Activated CD4-positive, alpha-beta T cell treated with anti-CD3 and anti-CD28 coated beads for 24 hours (primary cell): ENCODE results near the gene DMRTB1.

Experiments
- DNase-seq, 2 donors: peaks; one replicate each; pipeline ENCODE4 v3.0.0-alpha.2; 2020; ENCODE audit warnings: low read depth in 2 of 2

DMRTB1 gene

DNA sequence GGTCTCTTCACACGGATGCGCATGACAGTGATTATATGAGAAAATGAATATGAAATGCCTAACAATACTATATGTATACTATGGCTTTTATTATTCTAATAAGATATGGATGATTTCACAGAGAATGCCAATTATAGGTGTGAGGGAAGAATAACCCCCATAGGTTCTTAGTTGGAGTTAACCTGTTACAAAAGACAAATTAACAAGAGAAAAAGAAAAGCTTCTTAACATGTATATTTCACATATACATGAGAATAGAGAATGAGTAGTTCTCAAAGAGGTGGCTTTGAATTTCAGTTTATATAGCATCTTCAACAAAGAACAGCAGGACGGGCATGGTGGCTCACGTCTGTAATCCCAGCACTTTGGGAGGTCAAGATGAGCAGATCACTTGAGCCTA is 24.0 kb upstream of the DMRTB1 start:
- no peak for DNase-seq

DNA sequence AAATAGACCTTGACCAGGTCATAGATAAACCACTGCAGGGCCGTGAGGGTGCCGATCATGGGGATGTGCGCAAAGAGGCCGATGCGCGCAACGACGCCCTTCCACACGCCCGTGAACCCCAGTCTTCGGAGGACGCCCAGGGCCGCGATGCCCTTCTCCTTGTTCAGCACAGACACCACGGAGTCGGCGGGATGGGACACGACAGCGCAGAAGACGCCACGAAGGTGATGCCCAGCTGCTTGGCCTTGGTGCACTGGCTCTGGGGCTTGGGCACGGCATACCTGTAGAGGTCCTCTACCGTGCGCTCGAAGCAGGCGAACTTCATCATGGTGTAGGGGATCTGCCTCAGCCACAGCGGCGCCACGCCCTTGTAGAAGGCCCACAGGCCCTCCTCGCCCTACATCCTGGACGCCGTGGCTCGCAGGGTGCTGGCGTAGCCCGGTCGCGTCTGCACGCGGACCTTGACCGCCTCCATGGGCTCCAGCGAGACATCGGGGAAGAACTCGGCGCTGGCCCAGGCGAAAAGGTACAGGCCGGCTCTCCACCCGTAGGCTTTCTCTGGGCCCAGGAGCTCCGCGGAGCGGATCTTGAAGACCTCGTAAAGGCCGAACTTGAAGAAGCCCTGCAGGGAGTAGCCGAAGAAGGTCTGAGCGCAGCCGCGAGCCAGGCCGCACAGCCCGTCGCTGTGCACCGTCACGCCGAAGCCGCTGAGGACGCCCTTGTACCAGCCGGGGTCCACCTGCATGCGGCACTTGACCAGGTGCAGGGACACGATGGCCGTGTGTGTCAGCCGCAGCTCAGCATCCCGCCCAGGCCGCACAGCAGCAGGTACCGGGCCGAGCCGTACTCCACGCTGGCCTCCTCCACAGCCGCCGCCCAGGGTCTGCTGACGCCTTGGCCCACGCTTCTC is 20.5 kb upstream of the DMRTB1 start:
- DNase-seq: no peak

DNA sequence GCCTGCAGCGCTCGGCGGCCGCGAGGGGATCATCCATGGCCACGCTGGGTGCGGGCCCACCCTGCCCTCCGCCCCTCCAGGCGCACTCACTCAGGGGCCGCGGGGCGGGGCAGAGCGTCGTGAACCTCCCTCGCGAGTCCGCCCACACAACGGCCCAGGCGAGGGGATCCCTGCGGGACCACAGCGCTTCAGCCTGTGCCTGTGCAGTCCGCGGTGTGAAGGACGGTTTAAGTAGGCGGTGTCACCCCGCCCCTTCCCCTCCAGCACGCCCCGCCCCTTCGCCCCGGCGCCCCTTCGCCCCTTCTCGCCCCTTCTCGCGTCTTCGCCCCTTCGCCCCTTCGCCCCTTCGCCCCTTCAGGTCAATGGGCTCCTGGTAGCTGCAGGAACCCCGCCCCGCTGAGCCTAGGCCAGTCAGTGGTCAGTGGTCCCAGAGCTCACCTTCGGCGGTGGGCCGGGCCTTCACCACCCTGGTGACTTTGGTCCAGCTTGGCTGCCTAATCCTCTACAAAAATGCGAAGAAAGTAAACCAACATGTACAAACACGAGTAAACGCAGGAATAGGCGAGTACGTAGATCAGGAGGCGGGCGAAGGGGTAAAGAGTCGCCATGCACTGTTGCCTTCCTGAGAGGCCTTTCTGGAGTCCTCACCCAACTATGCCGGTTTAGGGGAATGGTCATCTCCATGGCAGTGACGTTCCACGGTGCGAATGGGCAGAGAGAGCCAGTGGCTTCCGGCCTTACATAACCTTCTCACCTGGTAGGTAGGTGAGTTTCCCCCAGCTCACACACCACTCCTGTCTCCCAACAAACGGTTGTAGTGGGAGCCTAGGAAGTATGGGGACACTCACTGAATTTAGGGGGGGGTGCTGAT is 19.6 kb upstream of the DMRTB1 start:
- no peak for DNase-seq

DNA sequence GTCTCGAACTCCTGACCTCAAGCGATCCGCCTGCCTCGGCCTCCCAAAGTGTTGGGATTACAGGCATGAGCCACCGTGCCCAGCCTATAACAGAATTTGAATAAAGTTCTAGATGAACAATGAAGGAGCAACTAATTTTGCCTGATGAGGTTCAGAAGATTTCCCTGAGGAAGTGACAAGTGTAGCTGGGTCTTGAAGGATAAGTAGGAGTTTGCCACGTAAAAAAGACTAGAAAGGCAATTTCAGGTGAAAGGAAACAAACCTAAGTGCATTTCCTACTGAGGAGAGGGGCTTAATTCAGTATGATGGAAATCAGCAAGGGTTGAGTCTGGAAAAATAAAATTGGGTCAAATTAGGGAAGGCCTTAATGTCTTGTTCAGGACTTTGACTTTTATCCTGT is 18.6 kb upstream of the DMRTB1 start:
- no peak for DNase-seq

DNA sequence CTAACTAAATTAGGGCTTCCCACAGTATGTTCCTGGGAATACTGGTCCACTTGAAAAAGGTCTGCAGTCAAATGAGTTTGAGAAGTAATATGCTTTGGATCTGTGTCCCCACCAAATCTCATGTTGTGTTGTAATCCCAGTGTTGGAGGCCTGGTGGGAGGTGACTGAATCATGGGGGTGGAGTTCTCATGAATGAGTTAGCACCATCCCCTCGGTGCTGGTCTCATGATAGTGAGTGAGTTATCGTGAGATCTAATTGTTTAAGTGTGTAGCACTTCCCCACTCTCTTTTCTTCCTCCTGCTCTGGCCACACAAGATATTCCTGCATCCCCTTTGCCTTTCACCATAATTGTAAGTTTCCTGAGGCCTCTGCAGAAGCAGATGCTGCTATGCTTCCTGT is 16.9 kb upstream of the DMRTB1 start:
- no peak for DNase-seq

DNA sequence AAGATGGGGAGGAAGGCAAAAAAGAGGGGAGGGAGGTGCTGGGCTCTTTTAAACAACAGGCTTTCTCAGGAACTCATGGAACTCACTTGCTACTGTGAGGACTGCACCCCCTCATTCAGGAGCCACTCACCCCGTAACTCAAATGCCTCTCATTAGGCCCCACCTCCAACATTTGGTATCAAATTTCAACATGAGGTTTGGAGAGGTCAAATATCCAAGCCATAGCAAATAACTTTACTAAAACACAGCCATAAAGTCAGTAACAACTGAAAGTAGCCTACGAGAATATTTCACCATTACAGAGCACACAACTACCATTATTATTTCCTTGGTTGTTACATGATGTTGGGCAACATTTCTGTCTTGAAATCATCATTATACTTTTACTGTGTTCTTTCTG is 13.1 kb upstream of the DMRTB1 start:
- DNase-seq: no peak

DNA sequence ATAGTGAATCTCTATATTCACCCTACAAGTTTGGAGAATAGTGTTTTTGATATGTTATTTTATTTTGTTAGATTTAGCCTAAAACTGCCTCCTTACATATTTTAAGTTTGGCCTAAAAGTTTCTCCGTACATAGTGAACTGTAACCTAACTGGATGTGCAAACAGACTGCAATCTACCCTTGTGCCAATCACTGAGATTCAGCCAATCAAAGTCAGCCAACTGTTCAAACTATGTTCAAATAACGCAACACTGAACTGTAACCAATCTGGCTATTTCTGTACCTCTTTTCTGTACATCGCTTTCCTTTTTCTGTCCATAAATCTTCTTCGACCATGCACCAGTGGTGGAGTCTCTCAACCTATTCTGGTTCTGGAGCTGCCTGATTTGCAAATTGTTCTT is 11.8 kb upstream of the DMRTB1 start:
- no peak for DNase-seq

DNA sequence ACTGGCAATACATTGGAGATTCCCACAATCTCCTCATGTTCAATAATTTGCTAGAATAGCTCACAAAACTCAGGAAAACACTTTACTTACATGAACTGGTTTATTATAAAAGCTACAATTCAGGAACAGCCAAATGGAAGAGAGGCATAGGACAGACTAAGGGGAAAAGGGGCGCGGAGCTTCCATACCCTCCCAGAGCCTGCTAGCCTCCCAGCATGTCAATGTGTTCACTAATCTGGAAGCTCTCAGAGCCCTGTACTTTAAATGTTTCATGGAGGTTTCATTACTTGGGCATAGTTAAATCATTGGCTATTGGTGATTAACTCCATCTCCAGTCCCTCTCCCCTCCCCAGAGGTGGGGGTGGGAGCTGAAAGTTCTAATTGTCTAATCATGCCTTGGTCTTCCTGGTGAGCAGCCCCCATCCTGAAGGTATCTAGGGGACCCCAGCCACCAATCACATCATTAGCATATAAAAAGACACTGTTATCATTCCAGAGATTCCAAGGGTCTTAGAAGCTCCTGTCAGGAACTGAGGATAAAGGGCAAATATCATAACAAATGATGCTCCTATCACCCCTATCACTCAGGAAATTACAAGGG is 10.9 kb upstream of the DMRTB1 start:
- no peak for DNase-seq

DNA sequence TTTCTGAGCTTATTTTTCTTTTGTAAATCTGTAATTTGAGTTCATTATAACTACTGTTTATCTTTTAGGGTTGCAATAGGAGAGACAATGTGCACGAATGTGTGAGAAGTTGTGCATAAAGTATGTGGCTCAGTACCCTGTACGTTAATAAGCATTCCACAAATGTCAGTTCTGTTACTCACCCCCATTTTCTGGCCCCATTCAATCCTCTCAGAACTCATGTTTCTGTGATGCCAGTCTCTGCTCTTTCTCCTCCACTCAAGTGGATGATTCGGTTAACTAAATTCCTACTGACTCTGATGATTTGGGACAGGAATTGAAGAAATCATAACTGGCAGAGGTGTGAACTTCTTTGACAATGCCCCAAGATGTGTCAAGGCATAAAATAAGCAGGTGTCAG is 10.2 kb upstream of the DMRTB1 start:
- DNase-seq: no peak

DNA sequence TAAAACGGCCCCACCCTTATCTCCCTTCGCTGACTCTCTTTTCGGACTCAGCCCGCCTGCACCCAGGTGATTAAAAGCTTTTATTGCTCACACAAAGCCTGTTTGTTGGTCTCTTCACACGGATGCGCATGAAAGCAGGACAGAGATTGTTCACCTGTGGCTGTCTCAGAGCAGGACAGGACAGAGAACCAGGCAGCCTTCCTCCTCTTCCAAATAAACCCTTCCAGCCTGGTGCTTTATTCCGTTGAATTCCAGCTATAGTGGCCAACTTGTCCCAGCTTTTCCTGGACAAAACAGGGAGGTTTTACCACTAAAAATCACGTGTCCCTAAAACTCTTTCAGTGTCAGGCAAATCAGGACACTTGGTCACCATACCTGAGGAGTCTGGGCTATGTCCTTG is 9.5 kb upstream of the DMRTB1 start:
- no peak for DNase-seq

DNA sequence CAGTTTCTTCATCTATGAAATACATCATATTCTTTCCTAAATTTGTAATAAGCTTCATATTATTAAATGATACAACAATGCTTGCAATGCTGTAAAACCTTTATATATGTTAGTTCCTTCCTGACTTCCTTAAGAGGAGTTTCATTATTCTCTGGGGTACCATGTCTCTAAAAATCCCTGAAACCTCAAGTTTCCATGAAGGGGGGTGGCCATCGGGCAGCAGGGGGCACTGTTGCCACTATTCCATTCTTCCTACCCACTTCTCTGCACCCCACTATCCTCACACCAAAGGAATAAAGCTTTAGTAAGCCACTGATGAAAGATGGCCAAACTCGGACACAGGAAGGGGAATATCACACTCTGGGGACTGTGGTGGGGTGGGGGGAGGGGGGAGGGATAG is 9.0 kb upstream of the DMRTB1 start:
- no peak for DNase-seq

DNA sequence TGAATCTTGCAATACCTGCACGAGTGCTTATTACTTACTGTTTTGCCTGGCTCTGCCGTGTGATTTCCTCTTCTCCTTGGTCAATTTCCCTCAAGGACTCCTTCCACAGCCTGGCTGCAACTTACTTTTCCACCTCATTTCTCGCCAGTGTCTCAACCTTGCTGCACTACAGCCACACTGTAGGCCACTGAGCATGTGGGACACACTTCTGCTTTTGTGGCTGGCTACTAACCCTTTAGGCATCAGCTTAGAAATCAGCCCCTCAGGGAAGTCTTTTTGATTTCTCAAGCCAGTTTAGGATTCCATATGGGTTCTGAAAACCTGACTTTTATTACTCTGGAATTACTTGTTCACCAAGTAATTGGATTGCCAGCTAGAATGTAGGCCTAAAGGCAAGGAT is 5.2 kb upstream of the DMRTB1 start:
- no peak for DNase-seq

DNA sequence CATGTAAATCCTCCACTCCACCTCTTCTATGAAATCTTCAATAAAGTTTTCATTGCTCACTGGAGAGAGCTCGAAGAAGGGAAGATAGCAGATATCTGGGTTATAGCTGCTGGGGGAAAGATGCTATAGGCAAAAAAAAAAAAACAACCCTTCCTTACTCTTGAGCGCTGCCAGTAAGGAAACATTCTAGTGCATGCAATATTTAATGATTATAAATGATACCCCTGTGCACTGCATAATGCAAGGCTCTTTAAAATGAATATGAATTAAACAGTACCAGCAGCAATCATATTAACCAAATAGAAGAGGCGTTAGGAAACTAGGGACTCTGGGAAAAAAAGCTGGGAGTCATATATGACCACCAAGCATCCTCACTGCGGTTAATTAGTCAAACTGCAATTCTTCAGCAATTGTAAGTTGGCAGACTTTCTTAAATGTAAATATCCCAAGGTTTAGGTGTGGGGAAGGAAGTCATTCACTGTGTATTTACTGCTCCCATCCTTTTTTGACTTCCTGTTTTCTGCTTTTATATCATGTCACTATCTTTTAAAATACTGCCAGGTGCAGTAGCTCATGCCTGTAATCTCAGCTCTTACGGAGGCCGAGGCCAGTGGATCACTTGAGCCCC is 3.7 kb upstream of the DMRTB1 start:
- DNase-seq: no peak

DNA sequence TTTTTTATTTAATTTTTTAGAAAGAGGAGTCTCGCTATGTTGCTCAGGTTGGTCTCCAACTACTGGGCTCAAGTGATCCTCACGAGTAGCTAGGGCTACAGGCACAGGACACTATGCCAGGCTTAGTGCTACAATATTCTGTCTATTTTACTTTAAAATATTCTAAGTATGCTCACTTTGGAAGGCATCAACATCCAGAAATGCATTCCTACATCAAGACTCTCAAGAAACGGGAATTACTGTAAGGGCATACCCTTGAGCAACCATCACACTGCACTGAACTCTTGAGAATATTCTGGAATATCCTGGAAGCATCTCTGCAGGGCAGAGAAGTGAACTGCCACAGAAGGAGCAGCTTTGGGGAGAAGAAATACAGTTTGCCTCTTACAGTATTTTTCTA is 565 bp upstream of the DMRTB1 start:
- no peak for DNase-seq

DNA sequence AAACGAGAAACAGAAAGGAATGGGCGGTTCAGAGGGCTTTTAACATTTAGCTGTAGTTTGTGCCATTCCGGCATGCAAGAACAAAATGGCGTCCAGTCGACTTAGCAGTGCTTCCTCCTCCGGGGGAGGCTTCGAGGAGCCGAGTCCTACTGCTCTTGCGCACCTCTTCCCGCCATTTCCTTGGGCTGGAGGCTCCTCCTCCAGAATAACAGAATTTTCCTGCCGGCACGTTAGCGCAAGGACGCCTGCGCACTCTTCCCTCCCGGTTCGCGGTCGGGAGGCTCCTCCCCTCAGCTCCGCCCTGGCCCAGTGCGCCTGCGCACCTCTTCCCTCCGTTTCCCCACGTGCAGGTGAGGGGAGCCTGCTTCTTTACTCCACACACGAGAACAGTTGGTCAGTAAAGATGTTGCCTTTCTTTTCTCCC is 1.0 kb downstream of the DMRTB1 start:
- no peak for DNase-seq

DNA sequence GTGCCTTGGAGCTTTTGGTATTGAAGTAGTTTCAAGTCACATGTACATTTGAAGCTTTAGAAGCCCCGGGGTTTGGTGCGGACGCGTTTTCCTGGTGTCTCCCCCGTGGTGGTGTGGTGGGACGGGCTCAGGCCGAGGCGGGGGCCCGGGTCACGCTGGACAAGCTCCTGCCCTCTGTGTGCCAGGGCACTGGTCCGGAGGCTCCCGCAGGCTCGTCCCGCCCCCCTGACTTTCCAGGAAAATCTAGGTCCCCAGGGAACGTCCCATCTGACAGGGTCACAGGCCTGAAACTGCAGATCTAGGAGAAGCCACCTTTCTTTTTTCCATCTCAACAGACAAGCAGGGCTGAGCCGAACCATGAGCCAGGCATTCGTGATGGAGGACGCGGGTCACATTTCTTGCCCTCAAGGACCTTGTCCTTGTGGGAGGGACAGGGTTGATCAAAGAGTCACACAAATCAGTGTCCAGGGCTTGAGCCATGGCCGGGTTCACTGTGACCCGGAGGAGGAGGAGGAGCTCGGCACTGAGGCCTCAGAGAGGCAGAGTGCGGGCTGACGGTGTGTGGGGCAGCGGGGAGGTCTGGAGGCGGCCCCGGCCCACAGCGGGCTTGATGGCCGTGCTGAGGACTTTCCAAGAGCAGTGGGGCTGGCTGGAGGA is 1.6 kb downstream of the DMRTB1 start:
- DNase-seq: no peak

DNA sequence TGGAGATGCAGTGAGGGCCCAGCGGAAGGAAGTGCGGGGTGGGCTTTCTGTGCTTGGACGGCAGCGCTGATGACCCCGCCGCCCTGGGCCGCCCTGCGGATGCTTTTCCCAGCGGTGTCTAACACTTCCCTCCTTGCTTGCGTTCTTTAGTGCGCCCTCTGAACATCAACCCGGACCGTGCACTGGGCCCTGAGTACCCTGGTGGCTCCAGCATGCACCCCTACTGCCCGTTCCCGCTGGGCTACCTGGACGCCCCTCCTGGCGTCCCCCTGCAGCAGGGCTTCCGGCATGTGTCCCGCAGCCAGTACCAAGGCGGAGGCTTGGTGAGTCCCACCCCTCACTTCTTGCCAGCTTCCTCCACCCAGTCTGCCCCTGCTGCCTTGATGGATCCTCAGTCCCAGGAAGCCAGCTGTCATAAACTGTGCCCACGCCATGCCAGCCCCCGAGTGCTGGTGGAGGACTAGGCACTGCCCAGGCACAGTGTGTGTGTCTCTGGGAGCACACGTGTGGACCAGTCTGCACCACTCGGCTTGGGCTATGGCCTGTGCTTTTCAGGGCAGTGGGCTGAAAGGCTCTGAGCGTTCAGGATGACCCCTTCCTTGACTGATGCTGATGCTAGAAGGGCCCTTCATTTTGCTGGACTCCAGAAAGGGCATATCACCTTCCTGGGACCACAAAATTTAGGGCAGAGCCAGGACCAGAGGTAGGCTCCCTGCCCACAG is 2.3 kb downstream of the DMRTB1 start:
- no peak for DNase-seq

DNA sequence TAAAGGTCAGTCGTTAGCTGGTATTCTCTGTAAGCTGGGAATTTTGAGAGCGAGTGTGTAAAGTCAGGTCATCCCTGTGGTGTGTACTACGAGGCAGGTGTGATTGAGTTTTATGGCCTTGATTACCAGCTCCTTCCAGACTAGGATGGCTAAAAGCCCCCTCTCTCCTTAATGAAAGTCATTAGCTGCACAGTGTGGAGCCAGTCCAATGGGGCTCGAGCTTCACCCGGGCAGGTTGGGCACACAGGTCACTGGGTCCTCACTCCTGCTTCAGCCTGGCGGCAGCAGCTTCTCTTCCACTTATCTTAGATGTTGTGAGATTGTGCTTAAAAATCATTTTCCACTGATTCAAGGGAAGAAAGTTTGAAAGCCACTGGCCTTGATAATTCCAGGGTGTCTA is 3.0 kb downstream of the DMRTB1 start:
- no peak for DNase-seq

DNA sequence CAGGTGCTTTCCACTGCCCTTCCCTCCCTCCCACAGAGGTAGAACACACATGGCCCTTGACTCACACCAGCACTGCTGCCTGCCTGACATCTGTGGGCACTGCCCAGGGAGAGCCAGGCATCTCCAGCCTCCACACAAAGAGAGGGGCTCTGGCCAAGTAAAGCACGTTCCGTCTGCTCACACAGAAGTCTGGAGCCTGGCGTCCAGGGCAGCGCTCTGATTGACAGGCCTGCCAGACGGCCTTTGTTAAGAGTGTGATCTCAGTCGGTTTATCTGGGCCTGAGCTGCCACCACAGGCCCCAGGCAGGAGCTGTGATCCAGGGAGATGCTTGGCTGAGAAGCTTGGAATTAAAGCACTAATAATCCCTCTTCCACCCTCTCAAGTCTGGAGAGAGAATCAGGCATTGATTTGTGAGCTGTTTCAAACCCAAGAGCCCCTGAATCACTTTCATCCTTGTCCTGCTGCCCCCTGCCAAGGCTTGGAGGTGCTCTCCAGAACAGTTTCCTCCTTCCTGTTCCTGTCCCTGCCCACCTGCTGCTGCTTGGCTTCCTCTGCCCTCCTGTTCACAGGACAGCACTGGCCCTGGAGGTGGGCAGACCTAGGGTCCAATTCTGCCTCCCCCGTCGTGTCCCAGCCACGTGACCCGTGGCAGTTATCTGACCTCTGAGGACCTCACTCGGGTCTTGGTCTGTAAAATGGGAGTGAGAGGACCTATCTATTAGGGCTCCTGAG is 3.7 kb downstream of the DMRTB1 start:
- DNase-seq: no peak
